22Rv1 (cell line): ENCODE data around the gene CFAP157.

Source experiments
- CTCF ChIP-seq: fragments of 450-650 bp; IDR thresholded peaks from 2 replicates; pipeline ENCODE4 v1.5.1; 2017; ENCODE audit warnings: mild to moderate bottlenecking
- ZFX ChIP-seq: fragments of 450-650 bp; IDR thresholded peaks from 2 replicates; pipeline ENCODE4 v1.6.1; 2017; ENCODE audit warnings: antibody characterized with exemption, borderline replicate concordance

- TF ChIP-seq CTCF: no peak
- no peak for TF ChIP-seq ZFX
Observed at GRCh38 chr9:127708952-127709587, 2.3 kb downstream of the CFAP157 start.
